Hepatocyte (in vitro differentiated cells): Measurements from ENCODE around the gene MBOAT7. TPM values are rescaled to one million over a fixed set of nuclear protein-coding genes. Genes with fewer than 3 reads are reported as not detected.
"Not testable (repeated sequence)": the region's sequence is repeated elsewhere in the genome, so short reads cannot be mapped to it uniquely, and the experiment has no call there.

Experiments used
- DNase-seq: peaks from one replicate; pipeline ENCODE4 v3.0.0-alpha.2; 2016; ENCODE audit warnings: low spot score
- H2AFZ ChIP-seq: fragments of 200-600 bp; sonication (generic); 2 replicates; pipeline ENCODE4 v1.6.0; 2016; ENCODE audit warnings: antibody characterized with exemption, mild to moderate bottlenecking
- H3K27ac ChIP-seq: fragments of 200-600 bp; sonication (generic); 2 replicates; pipeline ENCODE4 v1.5.1; 2016; ENCODE audit warnings: mild to moderate bottlenecking
- H3K27me3 ChIP-seq: fragments of 200-600 bp; sonication (generic); 2 replicates; pipeline ENCODE4 v1.6.1; 2016
- H3K36me3 ChIP-seq: fragments of 200-600 bp; sonication (generic); replicated peaks from 2 replicates; pipeline ENCODE4 v1.5.1; 2016; ENCODE audit warnings: low read depth; ENCODE audit not compliant: insufficient read depth
- H3K4me1 ChIP-seq: fragments of 200-600 bp; sonication (generic); 2 replicates; pipeline ENCODE4 v1.5.1; 2016; ENCODE audit warnings: mild to moderate bottlenecking, moderate library complexity; ENCODE audit not compliant: insufficient read depth
- H3K4me2 ChIP-seq: fragments of 200-600 bp; sonication (generic); 2 replicates; pipeline ENCODE4 v1.6.0; 2016
- H3K4me3 ChIP-seq: fragments of 200-600 bp; sonication (generic); 2 replicates; pipeline ENCODE4 v1.5.1; 2016; ENCODE audit warnings: mild to moderate bottlenecking
- H3K79me2 ChIP-seq: fragments of 200-600 bp; sonication (generic); 2 replicates; pipeline ENCODE4 v1.6.0; 2017; ENCODE audit warnings: mild to moderate bottlenecking
- H3K9me2 ChIP-seq: fragments of 200-600 bp; sonication (generic); replicated peaks from 2 replicates; pipeline ENCODE4 v1.6.0; 2017; ENCODE audit warnings: mild to moderate bottlenecking; ENCODE audit not compliant: insufficient read depth
- H3K9me3 ChIP-seq: fragments of 200-600 bp; sonication (generic); 2 replicates; pipeline ENCODE4 v1.5.1; 2016; ENCODE audit warnings: low read depth, mild to moderate bottlenecking
- H4K20me1 ChIP-seq: fragments of 200-600 bp; sonication (generic); 2 replicates; pipeline ENCODE4 v1.6.0; 2016; ENCODE audit warnings: mild to moderate bottlenecking; ENCODE audit not compliant: insufficient read depth, poor library complexity, severe bottlenecking
- CTCF ChIP-seq: fragments of 200-600 bp; sonication (generic); IDR thresholded peaks from 2 replicates; pipeline ENCODE4 v1.5.1; 2016; ENCODE audit warnings: antibody characterized with exemption, mild to moderate bottlenecking; ENCODE audit not compliant: poor library complexity
- EZH2 ChIP-seq: fragments of 200-600 bp; sonication (generic); IDR thresholded peaks from 2 replicates; pipeline ENCODE4 v1.6.1; 2016; ENCODE audit warnings: antibody characterized with exemption, mild to moderate bottlenecking, borderline replicate concordance
- EZH2phosphoT487 ChIP-seq: fragments of 200-600 bp; sonication (generic); IDR thresholded peaks from one replicate; pipeline ENCODE4 v1.6.1; 2018; ENCODE audit warnings: antibody characterized with exemption, mild to moderate bottlenecking, low read depth, moderate library complexity; ENCODE audit not compliant: unreplicated experiment, severe bottlenecking
- WGBS: methylation state at CpG from one replicate; pipeline ENCODE4 v1.1.6; 2016; ENCODE audit warnings: low lambda C conversion rate; ENCODE audit errors: missing lambda C conversion rate; 5-methylcytosine and 5-hydroxymethylcytosine counted together
- polyA plus RNA-seq: library from polyadenylated mRNA; unstranded; fragments of >200 nt; fragmentation: Nextera tagmentation; extraction: Ambion mirVana; gene quantifications from 2 replicates; pipeline ENCODE4 v1.2.1, GENCODE V29; 2016
- total RNA-seq: library from RNA; depleted of rRNA; stranded (reverse); fragments of >200 nt; gene quantifications from 2 replicates; pipeline ENCODE4 v1.2.3, GENCODE V29; 2014

Gene MBOAT7
- total and polyA plus RNA-seq, 2 experiments from 2014 or later: 93.5 to 179 TPM

GRCh38 chr19:54219702-54220101 lies 30.3 kb upstream of the MBOAT7 start:
- not testable (repeated sequence) for H3K4me3 ChIP-seq, H3K9me2 ChIP-seq, DNase-seq, H3K4me2 ChIP-seq, H2AFZ ChIP-seq, H3K9me3 ChIP-seq, H3K27ac ChIP-seq, H3K79me2 ChIP-seq, H3K36me3 ChIP-seq, H3K27me3 ChIP-seq, H4K20me1 ChIP-seq, H3K4me1 ChIP-seq
- WGBS: 91% methylated on average over 5 of the region's 5 CpGs

- Histone ChIP-seq H3K4me1 (no peaks in the 10 kb centered on the region), H3K9me3 (no peaks in the 10 kb centered on the region), H2AFZ (no peak overlapping the region), H3K27me3 (no peaks in the 10 kb centered on the region), H3K9me2 (no peaks in the 10 kb centered on the region), H3K79me2 (no peaks in the 10 kb centered on the region), H3K27ac (no peak overlapping the region), H3K4me2 (no peak overlapping the region), H3K4me3 (no peak overlapping the region), H3K36me3 (no peaks in the 10 kb centered on the region), H4K20me1 (no peaks in the 10 kb centered on the region)
- TF ChIP-seq EZH2 (no peak), EZH2phosphoT487 (no peak), CTCF (no peak)
- no peak for DNase-seq
- 96% methylated on average over 27 of the region's 27 CpGs for WGBS
These were observed 29.7 kb upstream of the MBOAT7 start for GRCh38 chr19:54218960-54219661.

GRCh38 chr19:54218259-54218658 lies 28.9 kb upstream of the MBOAT7 start:
- H3K27me3 ChIP-seq: no peaks in the 10 kb centered on the region
- DNase-seq: no peak
- H3K4me2 ChIP-seq: no peak overlapping the region
- H3K9me3 ChIP-seq: no peaks in the 10 kb centered on the region
- H4K20me1 ChIP-seq: no peaks in the 10 kb centered on the region
- no peaks in the 10 kb centered on the region for H3K4me1 ChIP-seq
- TF ChIP-seq CTCF: no peak
- TF ChIP-seq EZH2: no peak
- no peak for TF ChIP-seq EZH2phosphoT487
- no peak overlapping the region for H2AFZ ChIP-seq
- H3K4me3 ChIP-seq: no peak overlapping the region
- 72% methylated on average over 8 of the region's 8 CpGs for WGBS
- no peak overlapping the region for H3K27ac ChIP-seq
- no peaks in the 10 kb centered on the region for H3K9me2 ChIP-seq
- H3K36me3 ChIP-seq: no peaks in the 10 kb centered on the region
- H3K79me2 ChIP-seq: peaks cover 4% of the 10 kb centered on the region

GRCh38 chr19:54217517-54218247 lies 28.3 kb upstream of the MBOAT7 start:
- WGBS: 60% methylated on average over 18 of the region's 20 CpGs
- not testable (repeated sequence) for H3K9me3 ChIP-seq, H3K79me2 ChIP-seq, H3K4me1 ChIP-seq, H3K27me3 ChIP-seq, H4K20me1 ChIP-seq, H2AFZ ChIP-seq, DNase-seq, H3K4me2 ChIP-seq, H3K27ac ChIP-seq, H3K9me2 ChIP-seq, H3K4me3 ChIP-seq, H3K36me3 ChIP-seq
